ENCODE results near the gene MARVELD1. TPM values are rescaled to one million over a fixed set of nuclear protein-coding genes. Genes with fewer than 3 reads are reported as not detected.
A peak's percentile ranks its signal among the peaks of the same experiment; 100 is the strongest.

Gene MARVELD1
- total and polyA plus RNA-seq, 7 donors = 2.2 to 10.4 (median 3.2) TPM

- TF ChIP-seq CTCF (IDR thresholded peaks at IDR 0.05) = no peak
- Histone ChIP-seq H3K4me3 (no peak overlapping the region), H3K27ac (no peak overlapping the region), H3K27me3 (ENCODE audit: insufficient read depth in 3 of 3, low read length in 2 of 3) (no peaks in the 10 kb centered on the region), H3K4me1 (peaks cover 2% of the 10 kb centered on the region), H3K36me3 (ENCODE audit: insufficient read depth in 1 of 2, low read depth in 1 of 2) (no peaks in the 10 kb centered on the region), H3K9me3 (no peaks in the 10 kb centered on the region)
- ATAC-seq (peak in 3 of 4 donors; percentile 43 to 71 (median 51)), DNase-seq (peak in 1 of 2 donors; percentile 42)
- WGBS, 3 donors = 55 to 69% (median 65%) methylated on average over 5 of the region's 5 CpGs
- intact Hi-C loops (cut with DNase I) = no loop called here
Observed at GRCh38 chr10:97724341-97724941, 10.9 kb downstream of the MARVELD1 start.

- H3K9me3 ChIP-seq = no peaks in the 10 kb centered on the region
- no peaks in the 10 kb centered on the region for H3K36me3 ChIP-seq (ENCODE audit: insufficient read depth in 1 of 2, low read depth in 1 of 2)
- no peak overlapping the region for H3K27ac ChIP-seq
- H3K27me3 ChIP-seq (ENCODE audit: insufficient read depth in 3 of 3, low read length in 2 of 3) = no peaks in the 10 kb centered on the region
- TF ChIP-seq CTCF (IDR thresholded peaks at IDR 0.05) = no peak
- H3K4me3 ChIP-seq = peak overlapping the region; percentile 35
- WGBS, 3 donors = 30 to 34% (median 34%) methylated on average over 8 of the region's 8 CpGs
- ATAC-seq (peak; percentile 39 to 71 (median 64)), DNase-seq (no peak)
- no peaks in the 10 kb centered on the region for H3K4me1 ChIP-seq
- intact Hi-C loops (cut with DNase I) = no loop called here
Observed at GRCh38 chr10:97726636-97727178, 13.2 kb downstream of the MARVELD1 start.

GRCh38 chr10:97729014-97729413 lies 15.5 kb downstream of the MARVELD1 start:
- ATAC-seq (no peak), DNase-seq (no peak)
- Histone ChIP-seq H3K4me3 (no peak overlapping the region), H3K4me1 (no peaks in the 10 kb centered on the region), H3K36me3 (ENCODE audit: insufficient read depth in 1 of 2, low read depth in 1 of 2) (no peaks in the 10 kb centered on the region), H3K27me3 (ENCODE audit: insufficient read depth in 3 of 3, low read length in 2 of 3) (no peaks in the 10 kb centered on the region), H3K9me3 (no peaks in the 10 kb centered on the region), H3K27ac (no peak overlapping the region)
- intact Hi-C loops (cut with DNase I) = no loop called here
- TF ChIP-seq CTCF (IDR thresholded peaks at IDR 0.05) = no peak
- WGBS, 3 donors = 94 to 97% (median 96%) methylated on average over 5 of the region's 5 CpGs

- H3K36me3 ChIP-seq (ENCODE audit: insufficient read depth in 1 of 2, low read depth in 1 of 2) = no peaks in the 10 kb centered on the region
- WGBS, 3 donors = 53 to 59% (median 59%) methylated on average over 9 of the region's 9 CpGs
- intact Hi-C loops (cut with DNase I) = loop anchor here (1.0 to 5.0 kb wide), 5 partner anchors 23 to 55 kb away; no protein-coding TSS in a partner anchor
- peak; percentile 87 for TF ChIP-seq CTCF (IDR thresholded peaks at IDR 0.05)
- ATAC-seq (peak; percentile 73 to 86 (median 78)), DNase-seq (peak in 1 of 2 donors; percentile 39)
- no peaks in the 10 kb centered on the region for H3K9me3 ChIP-seq
- no peak overlapping the region for H3K4me3 ChIP-seq
- no peaks in the 10 kb centered on the region for H3K4me1 ChIP-seq
- no peaks in the 10 kb centered on the region for H3K27me3 ChIP-seq (ENCODE audit: insufficient read depth in 3 of 3, low read length in 2 of 3)
- no peak overlapping the region for H3K27ac ChIP-seq
Observed at GRCh38 chr10:97731346-97732051, 18.0 kb downstream of the MARVELD1 start.
